ENCODE results near the gene FGFR3.

FGFR3 gene

DNA sequence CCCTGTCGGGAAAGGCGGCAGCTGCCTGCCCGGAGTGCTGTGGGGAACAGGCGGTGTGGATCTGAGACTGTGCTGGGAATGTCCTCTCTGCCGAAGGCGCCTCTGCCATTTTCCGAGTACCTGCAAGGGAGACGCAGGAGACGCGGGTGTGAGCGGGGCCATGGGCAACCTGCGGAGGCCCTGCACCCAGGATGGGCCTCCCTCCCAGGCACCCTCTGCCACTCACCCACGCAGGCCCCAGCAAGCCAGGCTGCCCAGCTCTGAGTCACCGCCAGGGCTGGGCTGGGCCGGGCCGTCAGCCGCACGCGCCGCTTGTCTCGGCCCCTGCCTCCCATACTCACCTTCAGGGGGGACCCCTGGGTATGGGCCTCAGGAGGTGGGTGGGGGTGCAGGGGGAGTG lies 3.5 kb upstream of the FGFR3 start:
- DNase-seq, result no peak

- DNase-seq, result no peak
Measured at GRCh38 chr4:1790005-1790404, 3.1 kb upstream of the FGFR3 start.

DNA sequence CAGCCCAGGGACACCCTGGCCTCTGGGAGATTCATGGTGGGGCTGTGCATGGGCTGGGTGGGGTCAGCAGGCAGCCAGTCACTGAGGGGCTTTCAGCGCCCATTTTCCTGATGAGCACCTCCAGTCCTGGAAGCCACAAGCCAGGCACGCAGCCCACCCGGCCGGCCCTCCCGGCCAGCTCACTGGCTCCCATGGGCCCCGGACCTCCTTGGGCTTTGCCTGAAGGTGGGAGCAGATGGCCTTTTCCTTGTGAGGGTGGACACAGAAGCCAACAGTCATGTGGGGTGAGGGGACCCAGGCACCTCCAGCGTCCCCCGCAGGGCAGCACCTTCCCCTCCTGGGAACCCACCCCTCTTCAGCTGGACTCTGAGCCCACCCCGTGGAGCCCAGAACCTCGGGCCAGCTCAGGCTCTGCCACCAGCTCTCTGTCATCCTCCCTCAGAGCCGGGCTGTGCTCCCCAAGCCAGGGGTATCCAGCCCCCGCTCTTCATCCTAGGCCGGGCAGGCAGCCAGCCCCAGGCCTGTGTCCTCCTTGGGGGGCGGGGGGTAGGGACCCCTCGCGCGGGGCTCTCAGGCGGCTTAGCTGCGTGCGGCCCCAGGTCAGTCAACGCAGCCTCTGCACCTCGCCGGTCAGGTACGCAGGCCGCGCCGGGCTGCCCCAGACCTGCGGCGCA lies 798 bp upstream of the FGFR3 start:
- DNase-seq, result no peak

DNA sequence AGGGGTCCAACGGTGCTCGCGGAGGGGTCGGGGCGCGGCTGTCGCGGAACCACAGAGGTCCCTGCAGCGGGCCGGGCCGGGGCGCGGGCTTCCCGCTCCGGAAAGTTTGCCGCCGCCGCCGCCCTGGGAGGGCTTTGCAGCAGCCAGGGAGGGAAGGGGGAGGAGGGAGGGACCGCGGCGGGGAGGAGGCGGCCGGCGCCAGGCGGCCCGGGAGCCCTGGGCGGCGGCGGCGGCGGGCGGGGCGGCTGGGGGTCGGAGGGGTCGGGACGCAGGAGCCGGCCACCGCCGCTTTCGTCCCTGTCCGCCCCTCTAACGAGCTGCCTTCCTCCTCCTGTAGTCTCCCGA lies 375 bp downstream of the FGFR3 start:
- peak; percentile 17 for DNase-seq

- DNase-seq, result no peak
Measured at GRCh38 chr4:1793940-1794808, 1.1 kb downstream of the FGFR3 start.

GRCh38 chr4:1794809-1795298 lies 1.8 kb downstream of the FGFR3 start:
- no peak for DNase-seq

DNA sequence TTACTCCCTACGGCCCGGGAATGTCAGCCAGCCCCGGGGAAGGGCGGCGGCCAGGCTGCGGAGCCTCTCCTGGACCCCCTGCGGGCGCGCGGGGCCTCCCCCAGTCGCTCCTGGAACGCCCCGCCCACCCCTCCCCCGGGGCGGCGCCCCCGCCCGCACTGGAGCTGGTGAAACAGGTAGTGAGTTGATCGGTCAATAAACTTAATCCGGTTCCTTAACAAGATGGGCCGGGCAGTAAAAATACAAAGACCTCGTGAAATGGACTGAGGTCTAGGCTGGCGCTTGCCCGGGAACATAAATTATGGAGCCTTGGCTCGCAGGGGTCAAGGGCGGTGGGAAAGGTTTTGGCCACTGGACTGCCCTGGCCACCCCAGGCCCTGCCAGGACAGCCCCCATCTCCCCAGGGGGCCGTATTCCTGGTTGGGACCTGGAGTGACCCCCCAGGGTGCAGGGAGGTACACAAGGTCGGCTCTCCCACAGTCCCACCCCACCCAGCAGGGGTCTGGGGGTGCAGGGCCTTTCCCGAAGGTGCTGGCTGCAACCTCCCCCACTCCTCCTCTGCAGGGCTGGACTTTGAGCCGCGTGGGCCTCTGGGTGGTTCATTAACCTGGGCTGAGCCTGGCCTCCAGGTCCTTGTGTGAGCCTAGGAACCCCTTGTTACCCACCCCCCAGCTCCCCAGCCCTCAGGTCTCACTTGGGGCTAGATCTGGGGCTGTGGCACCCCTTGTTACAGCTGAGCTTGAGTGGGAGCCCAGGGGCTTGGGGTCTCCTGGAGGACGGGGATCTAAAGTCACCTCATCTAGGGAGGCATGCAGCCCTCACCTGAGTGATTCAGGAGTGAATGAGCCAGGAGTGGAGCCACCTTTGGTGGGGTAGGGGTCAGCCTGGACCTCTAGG lies 2.5 kb downstream of the FGFR3 start:
- no peak for DNase-seq

GRCh38 chr4:1796486-1797204 lies 3.6 kb downstream of the FGFR3 start:
- no peak for DNase-seq

DNA sequence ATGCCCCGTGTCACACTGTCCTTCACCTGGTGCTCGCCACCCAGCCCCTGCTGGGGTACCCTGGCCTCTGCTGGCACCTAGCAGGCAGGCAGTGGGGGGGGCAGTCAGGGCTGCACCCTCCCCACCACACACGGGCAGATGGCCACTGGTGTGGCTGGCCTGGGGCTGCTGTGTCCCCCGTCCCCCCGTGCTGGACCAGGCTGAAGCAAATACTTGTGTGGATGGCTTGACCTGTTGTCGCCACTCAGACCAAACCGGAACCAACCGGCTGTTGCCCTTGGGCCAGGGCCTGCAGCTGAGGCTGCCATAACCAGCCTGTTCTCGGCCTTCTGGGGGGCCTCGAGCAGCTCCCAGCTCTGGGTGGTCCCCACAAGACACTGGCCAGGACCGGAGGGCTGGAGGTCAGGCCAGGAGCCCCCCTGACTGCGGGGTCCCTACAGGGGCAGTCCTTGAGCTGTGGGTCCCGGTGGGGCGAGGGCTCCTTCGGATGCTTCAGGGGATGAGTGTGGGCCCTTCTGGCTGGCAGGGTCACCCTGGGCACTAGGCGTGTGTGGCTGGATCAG lies 4.3 kb downstream of the FGFR3 start:
- DNase-seq, result no peak

DNA sequence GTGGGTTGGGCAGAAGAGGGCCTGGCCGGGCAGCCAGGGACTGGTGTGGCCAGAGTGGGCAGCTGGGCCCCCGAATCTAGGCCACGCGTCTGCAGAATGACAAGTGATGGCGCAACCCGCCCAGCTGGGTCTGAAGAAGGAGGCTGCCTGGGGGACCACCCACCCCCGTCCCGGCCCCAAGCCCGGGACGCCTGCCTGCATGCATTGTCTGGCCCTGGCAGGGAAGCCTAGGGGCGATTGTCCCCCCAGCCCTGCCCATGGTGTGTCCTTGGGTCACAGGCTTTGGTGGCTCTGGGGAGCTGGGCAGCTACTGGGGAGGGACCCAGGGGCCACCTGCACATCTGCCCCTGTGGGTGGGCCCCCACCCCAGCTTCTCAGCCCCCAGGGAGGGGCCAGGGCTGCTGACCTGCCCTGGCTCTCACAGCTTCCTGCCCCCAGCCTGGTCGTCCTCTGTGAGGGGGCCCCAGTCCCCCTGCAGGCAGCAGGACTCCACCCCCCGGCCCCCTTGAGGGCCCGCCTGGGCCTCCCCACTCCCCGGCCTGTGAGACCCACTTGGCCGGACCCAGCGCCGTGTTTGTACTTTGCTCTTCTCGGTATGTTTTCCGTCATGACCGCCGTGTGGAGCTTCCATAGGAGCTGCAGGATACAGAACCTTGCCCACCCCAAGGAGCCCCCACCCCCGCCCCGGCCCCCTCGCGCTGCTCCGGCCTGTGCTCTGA lies 4.9 kb downstream of the FGFR3 start:
- no peak for DNase-seq

DNA sequence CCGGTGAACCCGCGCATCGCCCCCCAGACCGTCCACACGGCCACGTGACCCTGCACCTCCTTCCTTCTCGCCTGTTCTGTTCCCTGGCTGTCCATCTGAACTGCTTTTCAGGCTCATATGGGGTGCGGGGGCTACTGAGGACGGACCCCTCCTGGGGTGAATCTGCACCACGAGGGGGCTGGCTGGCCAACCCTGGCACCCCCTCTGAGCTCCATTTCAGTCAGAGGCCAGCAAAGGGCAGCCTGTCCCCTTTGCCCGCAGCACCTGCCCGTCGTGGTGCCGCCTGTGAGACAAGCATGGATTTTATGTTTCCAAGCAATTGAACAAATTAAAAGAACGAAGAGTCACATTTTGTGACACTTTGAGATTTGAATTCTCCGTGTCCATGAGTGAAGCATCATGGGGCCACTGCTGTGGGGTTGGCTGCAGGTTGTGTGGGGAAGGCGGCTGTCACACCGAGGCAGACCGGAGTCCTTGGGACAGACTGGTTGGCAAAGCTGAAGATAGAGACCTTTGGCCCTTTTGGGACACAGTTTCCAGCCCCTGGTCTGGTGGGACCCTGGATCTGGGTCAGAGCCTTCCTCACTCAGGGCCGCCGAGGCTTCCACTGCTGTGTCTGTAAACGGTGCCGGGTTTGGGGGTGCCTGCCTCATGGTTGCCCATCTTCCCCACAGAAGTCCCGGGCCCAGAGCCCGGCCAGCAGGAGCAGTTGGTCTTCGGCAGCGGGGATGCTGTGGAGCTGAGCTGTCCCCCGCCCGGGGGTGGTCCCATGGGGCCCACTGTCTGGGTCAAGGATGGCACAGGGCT lies 5.7 kb downstream of the FGFR3 start:
- no peak for DNase-seq

DNA sequence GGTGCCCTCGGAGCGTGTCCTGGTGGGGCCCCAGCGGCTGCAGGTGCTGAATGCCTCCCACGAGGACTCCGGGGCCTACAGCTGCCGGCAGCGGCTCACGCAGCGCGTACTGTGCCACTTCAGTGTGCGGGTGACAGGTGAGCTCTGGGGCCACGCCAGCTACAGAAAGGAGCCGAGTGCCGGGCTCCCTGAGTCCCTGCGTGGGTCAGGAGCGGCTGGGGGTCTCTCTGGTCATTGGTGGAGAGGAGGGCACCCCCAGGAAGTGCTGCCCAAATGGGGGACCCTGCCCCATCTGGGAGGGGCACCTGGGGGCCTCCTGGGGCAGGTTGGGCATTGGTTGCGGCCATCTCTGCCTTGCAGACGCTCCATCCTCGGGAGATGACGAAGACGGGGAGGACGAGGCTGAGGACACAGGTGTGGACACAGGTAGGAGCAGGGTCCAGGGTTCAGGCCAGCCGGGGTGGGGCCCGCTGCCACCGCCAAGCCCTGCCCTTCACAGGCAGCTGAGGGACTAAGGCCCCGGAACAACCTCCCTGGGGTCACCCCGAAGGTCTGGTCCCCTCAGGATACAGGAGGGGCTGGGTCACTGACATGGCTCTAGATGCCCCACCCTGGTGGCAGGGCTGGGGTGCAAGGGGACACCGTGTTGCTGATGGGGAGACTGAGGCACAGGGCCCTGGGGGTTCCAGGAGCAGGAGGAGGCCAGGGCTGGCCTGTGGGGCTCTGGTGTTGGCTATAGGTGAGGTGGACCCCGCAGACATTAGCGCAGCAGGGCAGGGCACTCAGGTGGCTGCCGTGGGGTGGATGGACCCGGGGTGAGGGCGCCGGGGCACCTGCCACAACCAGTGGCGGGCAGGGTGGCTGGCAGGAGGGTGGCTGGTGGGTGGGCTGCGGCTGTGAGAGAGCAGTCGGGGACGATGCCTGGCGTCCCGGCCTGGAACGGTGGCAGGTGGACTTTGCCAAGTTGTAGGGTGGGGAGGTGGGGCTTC lies 6.6 kb downstream of the FGFR3 start:
- no peak for DNase-seq

DNA sequence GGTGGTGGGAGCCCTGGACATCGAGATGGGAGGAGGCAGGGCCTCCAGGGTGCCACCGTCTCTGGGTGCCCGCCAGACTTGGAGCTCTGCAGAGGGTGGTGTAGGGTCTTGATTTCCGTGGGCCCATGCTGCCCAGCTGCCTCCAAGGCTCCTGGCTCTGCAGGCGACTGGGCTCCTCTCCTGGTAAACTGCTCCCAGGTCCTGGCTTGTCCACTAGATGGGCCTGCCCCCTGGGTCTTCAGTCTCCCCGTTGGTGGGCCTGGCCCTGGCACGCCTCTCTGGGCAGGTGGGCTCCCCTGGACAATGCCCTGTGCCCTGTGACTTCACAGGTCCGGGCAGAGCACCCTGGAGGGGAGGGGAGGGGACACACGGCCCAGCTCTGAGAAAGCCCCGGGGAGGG lies 7.7 kb downstream of the FGFR3 start:
- no peak for DNase-seq

GRCh38 chr4:1801286-1801958 lies 8.3 kb downstream of the FGFR3 start:
- DNase-seq, result no peak

DNA sequence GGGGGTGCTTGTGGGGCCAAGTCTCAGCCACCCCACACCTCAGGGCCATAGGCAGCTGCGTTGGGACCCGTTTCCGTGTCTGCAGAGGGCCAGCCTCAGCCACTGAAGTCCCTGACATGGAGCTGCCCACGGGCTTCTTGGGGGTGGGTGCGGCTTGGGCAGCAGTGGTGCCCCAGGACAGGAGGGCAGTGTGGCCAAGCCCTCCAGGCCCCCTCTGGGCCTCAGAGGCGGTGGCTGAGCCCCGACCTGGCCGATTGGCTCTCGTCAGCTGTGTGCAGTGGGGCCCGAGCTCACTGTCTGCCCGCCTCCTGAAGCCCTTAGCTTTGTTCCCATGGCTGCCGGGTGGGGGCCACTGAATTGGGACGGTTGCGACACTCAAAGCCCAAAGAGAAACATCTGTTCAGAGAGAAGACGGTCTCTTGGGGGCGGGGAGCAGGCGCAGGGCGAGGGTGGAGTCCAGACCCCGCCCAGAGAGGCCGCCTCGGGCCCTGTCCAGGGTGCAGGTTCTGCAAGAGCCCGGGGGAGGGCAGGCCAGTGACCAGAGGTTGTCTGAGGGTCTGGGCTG lies 9.1 kb downstream of the FGFR3 start:
- no peak for DNase-seq

GRCh38 chr4:1802720-1803522 lies 9.8 kb downstream of the FGFR3 start:
- DNase-seq, result no peak
